H9 (cell line): ENCODE results near the gene BMPER. TPM values are rescaled to one million over a fixed set of nuclear protein-coding genes. Genes with fewer than 3 reads are reported as not detected.

ENCODE experiments used
- DNase-seq: peaks from one replicate; pipeline ENCODE4 v3.0.0-alpha.2; 2017
- H2AFZ ChIP-seq: one replicate; pipeline ENCODE4 v1.6.1; 2013; ENCODE audit warnings: mild to moderate bottlenecking, low read length, control low read depth, moderate library complexity
- H2AK5ac ChIP-seq: 2 replicates; pipeline ENCODE4 v1.6.1; 2013; ENCODE audit warnings: low read length, control low read depth, mixed read lengths; ENCODE audit not compliant: insufficient read length
- H2BK120ac ChIP-seq: one replicate; pipeline ENCODE4 v1.6.1; 2013; ENCODE audit warnings: low read depth, mild to moderate bottlenecking, low read length, control low read depth, inconsistent platforms; ENCODE audit not compliant: poor library complexity, severe bottlenecking
- H2BK12ac ChIP-seq: 2 replicates; pipeline ENCODE4 v1.6.1; 2013; ENCODE audit warnings: low read length, control low read depth, mixed read lengths, low read depth; ENCODE audit not compliant: insufficient read length
- H2BK15ac ChIP-seq: 2 replicates; pipeline ENCODE4 v1.6.1; 2013; ENCODE audit warnings: low read depth, low read length, control low read depth
- H2BK20ac ChIP-seq: one replicate; pipeline ENCODE4 v1.6.1; 2013; ENCODE audit warnings: low read depth, mild to moderate bottlenecking, low read length, control low read depth, inconsistent platforms; ENCODE audit not compliant: poor library complexity, severe bottlenecking
- H2BK5ac ChIP-seq: 2 replicates; pipeline ENCODE4 v1.6.1; 2013; ENCODE audit warnings: low read length, control low read depth, mixed read lengths; ENCODE audit not compliant: insufficient read length
- H3K14ac ChIP-seq: 2 replicates; pipeline ENCODE4 v1.6.1; 2013; ENCODE audit warnings: low read length, control low read depth; ENCODE audit not compliant: insufficient read depth
- H3K18ac ChIP-seq: 2 replicates; pipeline ENCODE4 v1.6.1; 2013; ENCODE audit warnings: low read depth, mild to moderate bottlenecking, mixed read lengths, low read length, control low read depth; ENCODE audit not compliant: insufficient read length
- H3K23ac ChIP-seq: 2 replicates; pipeline ENCODE4 v1.6.1; 2013; ENCODE audit warnings: low read length, control low read depth, mixed read lengths, low read depth; ENCODE audit not compliant: insufficient read length
- H3K23me2 ChIP-seq: 2 replicates; pipeline ENCODE4 v1.6.1; 2013; ENCODE audit warnings: low read depth, mild to moderate bottlenecking, mixed read lengths, low read length, control low read depth; ENCODE audit not compliant: insufficient read length, poor library complexity, severe bottlenecking
- H3K27ac ChIP-seq: 2 replicates; pipeline ENCODE4 v1.5.1; 2013; ENCODE audit warnings: low read length, control low read depth, mixed read lengths, low read depth; ENCODE audit not compliant: insufficient read length
- H3K27me3 ChIP-seq: 2 replicates; pipeline ENCODE4 v1.6.1; 2013; ENCODE audit warnings: low read length, control low read depth, inconsistent platforms; ENCODE audit not compliant: insufficient read depth
- H3K4ac ChIP-seq: 2 replicates; pipeline ENCODE4 v1.6.1; 2013; ENCODE audit warnings: low read depth, mild to moderate bottlenecking, control low read depth, inconsistent platforms, low read length, moderate library complexity
- H3K4me1 ChIP-seq: 2 replicates; pipeline ENCODE4 v1.6.1; 2013; ENCODE audit warnings: low read length, control low read depth, inconsistent platforms; ENCODE audit not compliant: insufficient read depth
- H3K4me2 ChIP-seq: 2 replicates; pipeline ENCODE4 v1.6.1; 2013; ENCODE audit warnings: low read length, control low read depth, mixed read lengths; ENCODE audit not compliant: insufficient read length, insufficient read depth
- H3K56ac ChIP-seq: 2 replicates; pipeline ENCODE4 v1.6.1; 2013; ENCODE audit warnings: low read depth, mild to moderate bottlenecking, mixed read lengths, low read length, control low read depth; ENCODE audit not compliant: insufficient read length
- H3K79me1 ChIP-seq: 2 replicates; pipeline ENCODE4 v1.6.1; 2013; ENCODE audit warnings: low read depth, mild to moderate bottlenecking, moderate library complexity, low read length, control low read depth, inconsistent platforms; ENCODE audit not compliant: insufficient read depth, poor library complexity, severe bottlenecking
- H3K79me2 ChIP-seq: 2 replicates; pipeline ENCODE4 v1.6.1; 2013; ENCODE audit warnings: low read length, control low read depth, inconsistent platforms; ENCODE audit not compliant: insufficient read depth
- H3K9ac ChIP-seq: 2 replicates; pipeline ENCODE4 v1.6.1; 2013; ENCODE audit warnings: low read length, control low read depth, mixed read lengths; ENCODE audit not compliant: insufficient read length; ENCODE audit errors: extremely low read depth
- H3K9me3 ChIP-seq: one replicate; pipeline ENCODE4 v1.6.1; 2013; ENCODE audit warnings: low read depth, low read length, inconsistent platforms; ENCODE audit not compliant: control insufficient read depth
- H3T11ph ChIP-seq: one replicate; pipeline ENCODE4 v1.6.1; 2013; ENCODE audit warnings: mild to moderate bottlenecking, low read length, control low read depth, inconsistent platforms
- H4K20me1 ChIP-seq: one replicate; pipeline ENCODE4 v1.6.1; 2013; ENCODE audit not compliant: control insufficient read depth, insufficient read length, insufficient read depth
- H4K5ac ChIP-seq: 2 replicates; pipeline ENCODE4 v1.6.1; 2013; ENCODE audit warnings: low read depth, mild to moderate bottlenecking, mixed read lengths, low read length, control low read depth; ENCODE audit not compliant: insufficient read length
- H4K8ac ChIP-seq: replicated peaks from 2 replicates; pipeline ENCODE4 v1.6.1; 2013; ENCODE audit warnings: low read length, control low read depth, mixed read lengths, low read depth; ENCODE audit not compliant: insufficient read length
- H4K91ac ChIP-seq: 2 replicates; pipeline ENCODE4 v1.6.1; 2013; ENCODE audit warnings: low read depth, mild to moderate bottlenecking, moderate library complexity, mixed read lengths, low read length, control low read depth; ENCODE audit not compliant: insufficient read length
- H3K27ac Mint-ChIP-seq, 3 experiments: 2 replicates in 2 of 3; 3 replicates in 1 of 3; pipeline ENCODE4 v1.8.0; 2020 to 2021; ENCODE audit warnings: mixed read lengths in 3 of 3, mild to moderate bottlenecking in 1 of 3, moderate library complexity in 1 of 3
- H3K27me3 Mint-ChIP-seq: 2 replicates; pipeline ENCODE4 v1.8.0; 2021; ENCODE audit warnings: low read depth, mild to moderate bottlenecking, moderate library complexity, mixed read lengths
- H3K36me3 Mint-ChIP-seq, 3 experiments: 2 replicates in 2 of 3; 3 replicates in 1 of 3; pipeline ENCODE4 v1.8.0; 2020 to 2021; ENCODE audit warnings: low read depth in 3 of 3, mixed read lengths in 3 of 3; ENCODE audit not compliant: insufficient read depth in 1 of 3
- H3K4me1 Mint-ChIP-seq, 2 experiments: 2 replicates each; pipeline ENCODE4 v1.8.0; 2020; ENCODE audit warnings: mixed read lengths in 2 of 2
- H3K4me3 Mint-ChIP-seq, 2 experiments: 2 replicates in 1 of 2; 3 replicates in 1 of 2; pipeline ENCODE4 v1.8.0; 2020 to 2021; ENCODE audit warnings: mild to moderate bottlenecking in 2 of 2, mixed read lengths in 2 of 2, moderate library complexity in 1 of 2
- H3K9me3 Mint-ChIP-seq, 2 experiments: 2 replicates in 1 of 2; 3 replicates in 1 of 2; pipeline ENCODE4 v1.8.0; 2020; ENCODE audit warnings: mild to moderate bottlenecking in 2 of 2, mixed read lengths in 2 of 2, moderate library complexity in 1 of 2
- WGBS: extraction: QIAGEN DNeasy Blood & Tissue Kit; methylation state at CpG from one replicate; pipeline ENCODE4 v1.1.7; 2013; ENCODE audit warnings: missing lambda C conversion rate, low lambda C conversion rate, mixed read lengths; ENCODE audit not compliant: insufficient read length; ENCODE audit errors: extremely low coverage; 5-methylcytosine and 5-hydroxymethylcytosine counted together
- total RNA-seq: library from RNA; stranded (reverse); gene quantifications from 2 replicates; pipeline ENCODE4 v1.2.1, GENCODE V29; 2021
- TF ChIP-seq, protein P1 (sequence below): fragments of 200-600 bp; sonication (generic); conservative IDR thresholded peaks from 3 replicates; pipeline ENCODE4 v1.8.0; 2021; ENCODE audit warnings: antibody characterized with exemption, mild to moderate bottlenecking

BMPER gene
- total RNA-seq, 1 experiment from 2014 or later = 0.20 TPM

DNA sequence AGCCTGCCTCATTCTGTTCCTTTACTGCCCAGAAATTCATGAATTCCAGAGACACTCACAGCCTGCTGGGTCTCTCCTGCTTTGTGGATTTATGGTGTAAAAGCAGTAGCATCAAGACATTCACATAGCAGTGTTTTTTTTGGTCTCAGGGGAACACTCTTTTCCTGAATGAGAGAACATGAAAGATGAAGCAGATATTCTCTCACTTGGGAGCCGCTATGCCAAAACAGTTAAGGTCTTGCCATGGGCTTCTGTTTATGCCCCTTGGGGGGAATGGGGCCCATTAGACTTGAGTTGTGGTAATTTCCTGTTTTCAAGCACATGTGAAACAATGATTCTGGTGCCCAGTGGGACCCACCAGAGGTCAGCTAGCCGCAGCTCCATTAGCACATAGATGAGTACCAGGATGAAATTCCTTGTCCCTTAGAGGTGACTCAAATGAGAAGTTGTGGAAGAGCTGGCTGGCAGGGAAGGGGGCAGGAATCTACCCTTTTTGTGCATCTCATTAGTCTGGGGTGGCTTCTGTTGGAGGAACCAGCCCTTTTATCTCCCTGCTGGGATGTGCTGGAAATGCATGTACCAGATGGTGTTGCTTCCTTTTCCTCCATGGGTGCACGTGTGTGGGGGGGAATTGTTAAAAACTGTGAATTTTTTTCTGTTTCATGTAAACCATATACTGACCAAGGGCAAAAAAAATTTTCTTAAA is 13.3 kb downstream of the BMPER start:
- H3K4me2 ChIP-seq = no peak overlapping the region
- H2BK20ac ChIP-seq = no peak overlapping the region
- no peak overlapping the region for H3K27ac ChIP-seq
- H4K20me1 ChIP-seq = no peaks in the 10 kb centered on the region
- H3K9me3 Mint-ChIP-seq = no peaks in the 10 kb centered on the region
- H3K4ac ChIP-seq = no peak overlapping the region
- H3K23me2 ChIP-seq = no peaks in the 10 kb centered on the region
- peaks cover 7% of the 10 kb centered on the region for H3K27me3 Mint-ChIP-seq
- H4K8ac ChIP-seq = no peak overlapping the region
- TF ChIP-seq, protein P1, sequence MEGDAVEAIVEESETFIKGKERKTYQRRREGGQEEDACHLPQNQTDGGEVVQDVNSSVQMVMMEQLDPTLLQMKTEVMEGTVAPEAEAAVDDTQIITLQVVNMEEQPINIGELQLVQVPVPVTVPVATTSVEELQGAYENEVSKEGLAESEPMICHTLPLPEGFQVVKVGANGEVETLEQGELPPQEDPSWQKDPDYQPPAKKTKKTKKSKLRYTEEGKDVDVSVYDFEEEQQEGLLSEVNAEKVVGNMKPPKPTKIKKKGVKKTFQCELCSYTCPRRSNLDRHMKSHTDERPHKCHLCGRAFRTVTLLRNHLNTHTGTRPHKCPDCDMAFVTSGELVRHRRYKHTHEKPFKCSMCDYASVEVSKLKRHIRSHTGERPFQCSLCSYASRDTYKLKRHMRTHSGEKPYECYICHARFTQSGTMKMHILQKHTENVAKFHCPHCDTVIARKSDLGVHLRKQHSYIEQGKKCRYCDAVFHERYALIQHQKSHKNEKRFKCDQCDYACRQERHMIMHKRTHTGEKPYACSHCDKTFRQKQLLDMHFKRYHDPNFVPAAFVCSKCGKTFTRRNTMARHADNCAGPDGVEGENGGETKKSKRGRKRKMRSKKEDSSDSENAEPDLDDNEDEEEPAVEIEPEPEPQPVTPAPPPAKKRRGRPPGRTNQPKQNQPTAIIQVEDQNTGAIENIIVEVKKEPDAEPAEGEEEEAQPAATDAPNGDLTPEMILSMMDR = no peak
- DNase-seq = no peak
- no peak overlapping the region; a peak in 1 of 7 replicates for H3K27ac Mint-ChIP-seq
- no peak overlapping the region for H2BK5ac ChIP-seq
- no peaks in the 10 kb centered on the region for H3K4me1 ChIP-seq
- no peak overlapping the region for H3K18ac ChIP-seq
- no peaks in the 10 kb centered on the region for H3K79me1 ChIP-seq
- no peak overlapping the region for H2BK15ac ChIP-seq
- no CpG with 5 or more reads among the region's 3 CpGs for WGBS
- H3K9ac ChIP-seq = no peak overlapping the region
- H3K14ac ChIP-seq = no peak overlapping the region
- H3K9me3 ChIP-seq = no peaks in the 10 kb centered on the region
- H3K79me2 ChIP-seq = no peaks in the 10 kb centered on the region
- H3T11ph ChIP-seq = no peak overlapping the region
- no peak overlapping the region for H2BK120ac ChIP-seq
- H3K27me3 ChIP-seq = no peaks in the 10 kb centered on the region; the same call in 1 of the 2 replicates
- no peak overlapping the region for H3K4me3 Mint-ChIP-seq
- H2AFZ ChIP-seq = no peak overlapping the region
- H3K36me3 Mint-ChIP-seq = no peaks in the 10 kb centered on the region
- H3K23ac ChIP-seq = no peak overlapping the region
- H3K4me1 Mint-ChIP-seq = peaks cover 6% of the 10 kb centered on the region in 2 experiments; a peak in 3 of 4 replicates
- no peak overlapping the region for H2BK12ac ChIP-seq
- H2AK5ac ChIP-seq = no peak overlapping the region
- no peak overlapping the region for H3K56ac ChIP-seq
- no peak overlapping the region for H4K5ac ChIP-seq
- H4K91ac ChIP-seq = no peak overlapping the region
